D721Med (cell line): Measurements from ENCODE around the gene GNA15.
A peak's percentile ranks its signal among the peaks of the same experiment; 100 is the strongest.
"Not testable (repeated sequence)": the region's sequence is repeated elsewhere in the genome, so short reads cannot be mapped to it uniquely, and the experiment has no call there.

Experiments used
- DNase-seq: peaks from one replicate; pipeline ENCODE4 v3.0.0; 2011; ENCODE audit warnings: low spot score; ENCODE audit not compliant: insufficient read length
- FAIRE-seq: peaks from 2 replicates; lab custom pipeline; 2011; peaks lifted over from hg19 to GRCh38; lab: Jason Lieb, UNC
- CTCF ChIP-seq: IDR thresholded peaks from 2 replicates; pipeline ENCODE4 v1.5.1; 2012; ENCODE audit warnings: mild to moderate bottlenecking, control low read depth; ENCODE audit not compliant: insufficient read depth; ENCODE audit errors: missing control alignments

The GNA15 gene

DNA sequence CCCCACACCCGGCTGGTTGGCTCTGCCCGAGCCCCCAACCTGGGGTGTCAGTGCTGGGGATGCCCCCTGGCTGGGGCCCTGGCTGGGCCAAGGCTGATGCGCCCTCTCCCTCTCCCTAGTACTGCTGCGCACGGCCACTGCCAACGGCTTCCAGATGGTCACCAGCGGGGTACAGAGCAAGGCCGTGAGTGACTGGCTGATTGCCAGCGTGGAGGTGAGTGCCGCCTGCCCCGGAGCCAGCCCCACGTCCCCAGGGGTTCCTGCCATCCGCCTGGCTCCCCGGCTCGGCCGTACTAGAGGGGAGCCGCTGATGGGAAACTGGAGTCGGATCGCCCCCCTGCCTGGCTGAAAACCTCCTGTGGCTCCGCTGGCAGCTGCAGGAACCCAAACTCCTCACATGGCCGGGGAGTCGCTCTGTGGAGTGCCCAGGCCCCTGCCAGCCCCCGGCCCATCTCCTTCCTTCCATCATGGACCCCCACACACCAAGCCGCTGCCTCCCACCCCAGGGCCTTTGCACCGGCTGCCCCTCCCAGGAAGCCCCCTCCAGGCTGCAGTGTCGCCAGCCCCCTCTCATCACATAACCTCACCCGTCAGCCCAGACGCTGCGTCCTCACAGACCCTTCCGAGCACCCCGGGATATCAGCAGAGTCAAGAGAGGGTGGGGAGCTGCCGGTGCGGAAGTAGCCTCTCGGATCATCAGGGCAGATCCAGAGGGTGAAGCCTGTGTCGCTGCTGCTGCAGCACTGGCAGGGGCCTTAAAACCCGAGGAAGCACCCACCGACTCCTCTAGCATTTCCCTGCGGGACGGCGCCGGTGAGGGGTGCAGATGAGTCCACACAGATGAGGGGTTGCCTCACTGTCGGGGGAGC lies 60.5 kb downstream of the GNA15 start:
- FAIRE-seq: no peak

GRCh38 chr19:3196933-3197205 lies 61.0 kb downstream of the GNA15 start:
- TF ChIP-seq CTCF: no peak
- DNase-seq (peak; percentile 22), FAIRE-seq (no peak)

More for the DNA sequence above, 60.5 kb downstream of the GNA15 start:
- DNase-seq: peak; percentile 18
- no peak for TF ChIP-seq CTCF

- DNase-seq (no peak), FAIRE-seq (no peak)
- TF ChIP-seq CTCF: no peak
Observed at GRCh38 chr19:3198901-3199700, 63.3 kb downstream of the GNA15 start.

GRCh38 chr19:3201072-3201700 lies 65.4 kb downstream of the GNA15 start:
- no peak for TF ChIP-seq CTCF
- FAIRE-seq: no peak

GRCh38 chr19:3201911-3202310 lies 66.1 kb downstream of the GNA15 start:
- TF ChIP-seq CTCF: no peak
- FAIRE-seq (no peak), DNase-seq (no peak)

More at GRCh38 chr19:3201072-3201700, 65.4 kb downstream of the GNA15 start:
- no peak for DNase-seq

- TF ChIP-seq CTCF: no peak
- no peak for FAIRE-seq
- peak; percentile 21 for DNase-seq
Observed at GRCh38 chr19:3202346-3202745, 66.5 kb downstream of the GNA15 start.

DNA sequence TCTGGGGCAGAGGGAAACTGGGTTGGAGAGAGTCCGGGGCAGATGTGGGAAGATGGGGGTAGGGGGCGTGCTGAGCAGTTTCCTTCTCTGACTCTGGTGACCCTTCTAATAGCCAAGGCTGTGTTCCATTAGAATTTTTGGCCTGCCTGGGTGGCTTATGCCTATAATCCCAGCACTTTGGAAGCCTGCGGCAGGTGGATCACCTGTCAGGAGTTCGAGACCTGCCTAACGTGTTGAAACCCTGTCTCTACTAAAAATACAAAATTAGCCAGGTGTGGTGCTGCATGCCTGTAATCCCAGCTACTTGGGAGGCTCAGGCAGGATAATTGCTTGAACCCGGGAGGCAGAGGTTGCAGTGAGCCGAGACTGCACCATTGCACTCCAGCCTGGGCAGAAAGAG lies 67.1 kb downstream of the GNA15 start:
- not testable (repeated sequence) for FAIRE-seq, DNase-seq
